GM21390 (cell line): ENCODE measurements around the gene APOBEC2.

Experiments
- ATAC-seq: cut with Tn5 transposase; IDR thresholded peaks from one replicate; pipeline ENCODE4 v1.9.1; 2021; ENCODE audit not compliant: unreplicated experiment

The APOBEC2 gene

DNA sequence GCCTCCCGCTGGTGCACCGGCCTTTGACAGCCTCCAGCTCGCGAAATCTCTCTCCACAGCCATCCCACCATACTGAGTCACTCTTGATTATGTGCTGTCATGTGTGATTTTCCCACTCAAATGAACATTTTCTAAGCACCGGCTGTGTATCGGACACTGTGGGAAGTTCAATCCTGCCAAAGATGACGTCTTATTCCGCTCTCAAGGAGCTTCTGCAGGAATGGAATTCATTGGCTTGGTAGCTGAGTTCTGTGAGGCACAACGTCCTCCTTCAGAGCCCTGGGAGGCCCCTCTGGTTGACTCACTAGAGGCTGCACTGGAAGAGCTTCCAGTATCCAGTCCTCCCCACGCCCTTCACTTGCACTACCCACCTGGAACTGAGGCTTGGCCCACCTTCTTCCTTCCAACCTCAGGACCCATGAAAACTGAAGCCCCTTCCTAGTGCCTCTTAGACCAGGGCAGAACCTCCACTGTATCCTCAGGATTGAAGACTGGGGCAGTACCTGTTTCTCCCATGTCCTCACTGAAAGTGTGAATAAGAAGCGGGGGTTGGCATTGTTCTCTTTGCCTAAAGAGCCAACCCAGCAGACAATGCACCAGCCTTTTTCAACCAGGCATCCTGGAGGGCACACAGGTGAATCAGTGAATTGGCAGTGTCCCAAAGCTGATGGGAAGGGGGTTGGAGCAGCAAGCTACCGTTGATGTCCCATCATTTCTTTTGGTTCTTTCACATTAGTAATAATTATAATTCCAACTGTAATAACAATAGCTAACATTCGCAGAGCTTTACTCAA is 15.7 kb upstream of the APOBEC2 start:
- no peak for ATAC-seq

DNA sequence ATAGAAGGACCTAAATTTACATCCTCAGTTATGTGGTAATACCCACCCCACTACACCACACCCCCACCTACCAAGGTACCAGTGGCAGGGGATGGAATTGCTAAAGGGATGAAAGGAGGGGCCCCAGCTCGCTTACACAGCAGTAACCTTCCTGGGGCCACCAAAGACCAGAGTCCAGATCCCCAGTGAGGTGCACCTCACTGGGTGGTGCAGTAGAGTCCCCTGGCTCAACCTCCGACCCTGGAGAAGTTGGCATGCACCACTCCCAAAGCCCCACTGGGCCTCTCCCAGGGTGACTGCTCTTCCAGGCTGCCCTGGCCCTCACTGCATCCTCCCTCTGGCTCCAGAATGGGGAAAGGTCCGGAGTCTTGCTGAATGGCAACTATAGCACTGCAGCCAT is 14.8 kb upstream of the APOBEC2 start:
- no peak for ATAC-seq

DNA sequence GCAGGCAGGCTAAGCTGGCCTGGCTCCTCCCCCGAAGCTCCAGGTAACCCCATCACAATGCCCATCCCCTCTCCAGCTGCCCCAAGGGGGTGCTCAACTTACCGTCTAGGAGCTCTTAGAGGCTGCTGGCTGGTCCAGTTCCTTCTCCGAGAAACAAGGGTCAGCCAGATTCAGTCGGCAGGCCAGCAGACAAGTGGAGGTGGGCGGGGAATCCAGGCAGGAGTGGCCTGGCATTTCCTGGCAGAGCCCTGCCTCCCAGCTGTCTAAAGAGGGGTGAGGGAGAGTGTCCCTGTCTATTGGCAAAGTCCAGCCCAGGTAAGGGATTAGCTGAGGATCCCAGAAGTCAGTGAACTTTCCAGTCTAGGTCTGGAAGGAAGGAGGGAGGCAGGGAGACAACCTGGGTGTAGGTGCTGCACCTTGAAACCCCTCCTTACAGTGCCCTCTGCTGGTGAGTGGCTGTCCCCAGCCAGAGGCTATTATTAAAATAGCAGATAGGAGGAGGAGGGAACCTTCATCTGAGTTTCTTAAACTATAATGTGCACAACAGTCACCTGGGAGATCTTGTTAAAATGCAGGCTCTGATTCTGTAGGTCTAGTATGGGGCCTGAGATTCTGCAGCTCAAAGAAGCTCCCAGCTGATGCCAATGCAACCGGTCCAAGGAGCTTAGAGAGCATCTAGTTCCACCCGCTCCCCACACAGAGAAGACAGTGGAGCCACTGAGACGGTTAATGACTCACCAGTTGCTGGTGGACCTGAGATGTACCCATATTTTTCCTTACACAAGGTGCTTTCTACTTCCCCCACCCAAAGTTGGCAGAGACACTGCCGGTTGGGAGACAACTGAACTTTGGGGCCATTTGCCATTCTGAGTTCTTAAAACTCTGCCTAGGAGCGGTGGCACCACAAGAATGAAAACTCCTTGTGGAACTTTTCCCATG is 13.7 kb upstream of the APOBEC2 start, which contains the start of gene UNC5CL:
Gene UNC5CL, minus strand, starts transcription at position 162 of the 939 bp plus-strand sequence. CDS start 4,147 bp downstream, outside the sequence.
- no peak for ATAC-seq

DNA sequence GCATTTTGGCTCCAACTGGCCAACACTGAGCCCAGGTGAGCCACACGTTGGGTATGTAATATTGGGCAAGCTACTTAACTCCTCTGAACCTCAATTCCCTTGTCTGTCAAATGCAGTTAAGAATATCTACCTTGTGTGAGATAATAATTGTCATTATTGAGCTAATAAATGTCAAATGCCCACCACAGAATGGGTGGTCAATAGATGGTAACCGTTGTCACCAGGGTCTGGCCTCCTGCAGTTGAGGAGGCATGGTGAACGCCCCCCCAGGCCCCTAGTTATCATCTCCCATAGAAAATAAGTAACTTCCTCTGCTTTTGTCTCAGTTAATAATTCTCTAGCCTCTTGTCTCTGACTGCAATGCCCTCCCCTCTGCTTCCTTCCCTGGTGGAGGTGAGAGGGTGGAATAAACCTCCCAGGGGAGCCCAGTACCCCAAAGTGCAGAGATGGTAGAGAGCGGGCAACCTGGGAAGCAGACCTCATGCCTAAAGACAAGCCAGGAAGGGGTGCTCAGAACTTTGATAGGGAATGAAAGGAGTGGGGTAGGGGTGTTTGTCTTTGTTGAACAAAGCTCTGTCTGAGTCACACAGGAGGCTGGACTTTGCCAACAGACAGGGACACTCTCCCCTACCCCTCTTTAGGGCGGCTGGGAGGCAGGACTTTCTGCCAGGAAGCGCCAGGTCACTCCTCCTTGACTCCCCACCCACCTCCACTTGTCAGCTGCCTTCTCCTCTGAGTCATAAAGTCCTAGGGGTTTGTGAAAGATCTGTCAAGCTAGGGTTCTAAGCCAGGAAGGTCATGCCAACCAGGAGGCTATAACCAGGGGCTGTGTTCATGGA is 12.7 kb upstream of the APOBEC2 start:
- no peak for ATAC-seq

DNA sequence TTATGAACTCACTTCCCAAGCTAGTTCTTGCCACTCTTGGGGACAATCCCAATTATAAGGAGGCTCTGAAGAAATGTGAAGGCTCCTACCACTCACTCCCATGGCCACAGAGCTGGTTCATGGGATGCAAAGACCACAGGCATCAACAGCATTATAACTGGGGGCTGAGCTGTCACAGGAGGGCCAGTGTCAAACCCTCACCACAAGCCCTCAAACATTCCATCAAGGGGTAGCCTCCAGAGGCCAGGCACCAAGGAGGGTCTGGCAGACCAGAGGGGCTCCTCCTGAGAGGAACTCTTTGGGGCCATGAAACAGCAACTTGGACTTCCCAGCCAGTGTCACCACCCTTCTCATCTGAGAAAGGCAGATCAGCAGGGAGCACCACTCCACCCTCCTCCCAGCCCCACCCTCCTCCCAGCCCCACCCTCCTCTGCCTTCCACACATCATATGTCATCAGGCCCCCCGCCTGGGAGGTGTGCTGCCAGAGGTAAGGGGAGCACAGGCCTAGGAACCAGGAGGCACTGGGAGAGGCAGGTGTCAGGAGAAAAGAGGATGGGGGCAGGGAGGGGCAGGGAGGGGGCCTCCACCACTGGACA is 12.0 kb upstream of the APOBEC2 start:
- ATAC-seq = no peak

DNA sequence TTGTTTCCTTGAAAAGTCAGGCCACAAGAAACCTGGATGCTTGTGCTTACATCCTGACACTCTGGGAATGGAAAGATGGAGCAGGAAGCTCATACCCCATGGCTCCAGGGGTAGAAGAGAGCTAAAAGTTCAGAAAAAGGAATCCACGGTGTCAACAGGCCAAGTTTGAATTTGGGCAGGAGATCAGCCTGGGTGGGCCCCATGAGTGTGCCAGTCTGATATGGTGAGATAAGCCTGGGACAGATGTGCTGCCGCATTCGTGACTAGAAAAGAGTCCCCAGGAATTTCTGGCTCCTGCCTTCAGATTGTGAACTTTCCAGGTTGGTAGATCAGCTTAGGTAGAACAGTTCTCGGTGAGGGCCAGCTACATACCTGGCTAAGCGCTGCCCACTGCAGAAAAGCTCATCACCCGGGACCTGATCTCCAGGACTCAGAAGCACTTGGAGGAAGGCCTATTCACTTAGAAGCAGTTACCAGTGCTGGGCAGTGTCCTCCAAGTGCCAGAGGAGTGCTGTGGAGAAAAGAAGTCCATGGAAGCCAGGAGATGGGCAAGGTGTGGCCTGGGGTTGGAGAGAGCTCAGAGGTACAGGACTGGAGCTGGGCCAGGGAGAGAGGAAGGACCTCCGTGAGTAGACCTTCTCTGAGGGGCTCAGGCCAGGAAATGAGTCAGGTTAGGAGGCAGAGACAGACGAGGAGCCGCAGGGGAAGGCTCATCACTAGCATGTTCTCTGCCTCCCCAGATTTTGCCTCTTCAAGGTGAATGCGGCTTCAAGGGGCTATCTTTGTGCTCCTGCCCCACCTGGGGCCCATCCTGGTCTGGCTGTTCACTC is 10.6 kb upstream of the APOBEC2 start, which contains the start of gene TSPO2:
Gene TSPO2, plus strand, starts transcription at position 242 of the 830 bp plus-strand sequence. Its CDS starts 519 bp downstream, at position 761.
- ATAC-seq = no peak

DNA sequence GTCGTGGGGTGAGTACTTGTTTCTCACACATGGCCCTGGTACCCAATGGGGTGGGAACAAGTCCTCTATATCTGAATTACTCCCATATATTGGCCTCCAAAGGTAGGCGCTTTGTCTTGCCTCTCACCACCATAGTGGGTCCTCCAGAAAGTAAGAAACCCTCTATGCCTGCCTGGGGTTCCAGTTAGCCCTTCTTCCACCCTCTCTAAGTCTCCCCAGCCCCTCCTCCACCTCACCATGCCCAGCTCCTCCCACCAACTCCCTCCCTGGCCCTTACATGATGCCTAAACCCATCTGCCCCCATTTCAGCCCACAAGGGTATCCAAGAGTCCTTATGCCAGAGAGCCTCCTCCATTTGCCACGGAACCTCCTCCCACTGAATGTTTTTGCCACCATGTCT is 9.9 kb upstream of the APOBEC2 start:
- ATAC-seq = no peak

DNA sequence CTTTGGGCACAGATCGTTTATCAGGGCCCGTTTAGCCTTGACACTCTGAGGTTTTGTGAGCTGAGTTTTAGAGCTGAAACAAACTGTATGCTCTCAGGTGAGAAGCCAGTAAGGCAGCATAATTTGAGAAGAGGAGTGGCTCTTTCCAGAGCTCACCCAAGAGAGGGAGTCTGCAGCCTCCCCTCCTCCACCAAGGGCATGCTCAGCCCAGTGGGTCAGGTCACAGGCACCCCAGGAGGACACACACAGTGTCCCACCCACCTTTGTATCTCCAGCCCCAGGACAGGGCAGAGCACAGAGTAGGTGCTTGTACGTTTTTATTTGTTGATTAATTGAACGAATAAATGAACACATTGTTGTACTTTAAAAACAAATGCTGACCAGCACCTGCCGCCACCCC is 7.3 kb upstream of the APOBEC2 start:
- ATAC-seq = no peak

DNA sequence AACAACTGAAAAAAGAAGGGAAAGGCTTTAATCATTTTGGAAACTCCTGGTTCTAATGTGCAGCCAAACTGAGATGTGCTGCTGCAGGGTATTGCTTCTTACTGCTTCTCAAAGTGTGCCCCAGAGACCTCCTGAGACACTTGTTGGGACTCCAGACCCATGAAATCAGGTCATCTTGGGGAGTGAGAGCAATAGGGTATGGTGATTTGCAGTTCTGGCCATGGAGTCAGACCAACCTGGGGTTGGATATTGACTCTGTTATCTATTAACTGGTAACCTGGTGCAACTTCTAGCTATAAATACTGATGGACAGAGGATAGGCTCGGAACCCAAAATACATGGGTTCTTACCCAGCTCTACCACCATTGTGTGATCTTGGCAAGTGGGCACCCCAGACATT is 6.9 kb upstream of the APOBEC2 start:
- ATAC-seq = no peak

DNA sequence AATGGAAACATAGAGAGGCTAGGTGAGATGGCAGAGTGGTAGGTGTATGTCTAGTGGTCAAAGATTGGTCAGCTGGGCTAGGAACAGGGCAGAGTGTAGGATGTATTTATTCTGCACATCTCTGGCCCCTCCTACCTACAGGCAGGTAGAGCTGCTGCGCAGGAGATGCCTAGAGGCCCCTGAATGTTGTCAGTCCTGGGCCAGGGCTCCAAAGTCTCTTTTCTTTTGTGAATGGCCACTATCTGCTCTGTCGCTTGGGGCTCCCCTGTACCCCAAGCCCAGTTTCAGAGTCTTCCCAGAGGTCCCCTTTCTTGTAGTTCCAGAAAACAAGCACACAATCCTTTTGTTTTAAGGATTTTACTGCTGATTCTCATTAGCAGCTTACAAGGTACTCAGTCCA is 5.7 kb upstream of the APOBEC2 start:
- no peak for ATAC-seq

DNA sequence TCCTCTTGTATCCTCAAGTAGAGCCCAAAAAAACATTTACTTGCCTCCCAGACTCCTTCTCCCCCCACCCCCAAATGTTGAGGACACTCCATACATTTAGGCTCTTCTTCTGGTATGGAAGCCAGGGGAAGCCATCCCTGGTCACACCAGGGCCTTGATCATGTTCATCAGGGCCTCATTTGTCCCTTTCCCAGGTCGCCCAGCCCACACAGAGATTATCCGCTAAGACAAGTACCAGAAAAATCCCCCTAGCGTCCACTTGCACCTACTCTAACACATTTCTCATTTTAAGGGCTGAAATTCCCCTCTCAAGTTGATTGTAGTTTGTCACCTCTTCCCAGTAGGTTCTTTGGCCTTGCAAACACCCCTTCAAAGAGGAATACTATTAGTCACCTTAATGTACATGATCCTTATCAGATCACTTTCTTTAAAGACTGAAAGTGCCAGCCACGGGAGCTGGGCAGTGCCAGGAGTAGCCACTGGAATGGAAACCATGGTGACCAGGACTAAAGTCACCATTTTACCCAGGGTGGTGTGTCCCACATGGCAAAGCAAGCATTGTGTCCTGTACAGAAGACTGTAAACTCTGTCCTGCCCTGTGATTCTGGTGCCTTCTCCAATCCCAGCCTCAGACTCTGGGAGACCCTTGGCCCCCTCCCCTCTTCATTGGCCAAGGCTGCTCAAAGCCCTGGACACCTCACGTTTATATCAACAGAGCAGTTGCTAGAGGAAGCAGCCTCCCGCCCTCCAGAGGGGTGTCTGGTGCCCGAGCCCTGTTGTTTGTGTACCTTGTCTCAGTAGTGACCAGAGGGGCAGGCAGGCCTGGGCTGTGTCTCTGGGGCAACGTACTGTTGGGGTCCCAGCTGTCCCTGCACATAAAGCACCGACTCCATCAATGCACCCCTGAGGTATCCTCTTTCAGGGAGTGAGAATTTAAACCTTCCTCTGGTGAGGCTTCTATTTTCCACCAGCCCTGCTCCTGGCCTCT is 5.0 kb upstream of the APOBEC2 start:
- ATAC-seq = no peak

DNA sequence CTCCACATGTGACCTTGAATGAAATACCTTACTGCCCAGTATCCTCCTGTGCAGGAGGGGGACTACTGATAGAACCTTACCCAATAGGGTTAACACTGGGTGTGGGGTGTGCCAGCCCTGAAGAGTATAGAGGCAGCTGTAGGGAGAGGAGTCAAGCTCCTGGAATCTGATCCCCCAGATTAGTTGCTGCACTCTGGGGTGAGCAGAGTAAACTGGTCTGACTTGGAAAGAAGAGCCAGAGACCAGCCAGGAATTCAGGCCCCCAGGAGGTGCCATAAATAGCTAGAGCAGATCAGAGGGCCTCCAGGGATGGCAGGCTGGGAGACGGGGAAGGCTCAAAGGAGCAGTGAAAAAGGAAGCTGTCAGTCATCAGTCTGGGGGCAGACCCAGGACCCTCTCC is 3.5 kb upstream of the APOBEC2 start:
- ATAC-seq = no peak

DNA sequence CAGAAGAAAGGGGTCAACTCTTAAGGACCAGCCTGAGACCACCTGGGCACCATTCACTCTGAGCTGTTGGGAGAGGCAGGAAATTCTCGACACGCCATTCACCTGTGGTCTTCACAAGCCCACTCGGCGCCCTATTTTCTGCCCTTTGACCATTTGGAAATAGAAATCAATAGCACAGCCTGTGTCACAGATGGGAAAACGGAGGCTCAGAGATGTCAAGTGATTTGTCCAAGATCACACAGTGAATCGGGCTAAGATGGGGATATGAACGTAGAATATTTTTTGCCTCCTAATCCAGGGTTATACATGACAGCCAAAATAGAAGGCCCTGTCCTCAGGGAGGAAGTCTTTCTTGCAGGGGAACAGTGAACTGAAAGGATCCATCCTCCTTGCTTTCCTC is 3.0 kb upstream of the APOBEC2 start:
- no peak for ATAC-seq

DNA sequence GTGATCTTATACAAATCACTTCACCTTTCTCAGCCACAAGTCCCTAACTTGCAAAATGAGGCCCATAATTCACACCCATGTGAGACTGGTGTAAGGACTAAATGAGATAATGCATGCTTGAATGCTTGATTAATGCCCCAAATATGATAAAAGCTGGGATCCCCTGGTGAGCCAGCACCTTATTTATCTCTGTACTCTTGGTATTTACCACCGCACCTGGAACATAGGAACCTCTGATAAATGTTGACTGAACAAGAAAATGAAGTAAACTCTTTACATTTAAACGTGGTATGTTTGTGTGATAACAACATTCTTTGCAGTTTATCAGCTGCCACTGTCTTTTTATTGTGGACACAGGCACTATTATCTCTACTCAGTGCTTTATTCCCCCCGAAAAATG is 2.5 kb upstream of the APOBEC2 start:
- ATAC-seq = no peak

DNA sequence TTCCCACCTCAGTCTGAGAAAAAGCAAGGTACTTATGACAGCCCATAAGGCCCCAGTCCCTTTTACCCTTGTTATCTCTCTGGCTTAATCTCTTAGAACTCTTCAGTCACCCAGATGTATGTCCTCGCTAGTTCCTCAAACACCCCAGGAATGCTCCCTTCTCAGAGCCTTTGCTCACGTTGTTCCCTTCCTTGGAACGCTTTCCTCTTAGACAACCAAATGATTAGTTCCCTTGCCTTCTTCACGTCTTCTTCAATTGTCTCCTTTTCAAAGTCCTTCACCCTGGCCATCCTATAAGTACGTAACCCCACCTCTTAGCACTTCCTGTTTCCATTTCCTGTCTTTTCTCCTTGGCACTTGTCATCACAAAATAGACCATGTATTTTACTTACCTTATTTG is 1.1 kb upstream of the APOBEC2 start:
- ATAC-seq = no peak

DNA sequence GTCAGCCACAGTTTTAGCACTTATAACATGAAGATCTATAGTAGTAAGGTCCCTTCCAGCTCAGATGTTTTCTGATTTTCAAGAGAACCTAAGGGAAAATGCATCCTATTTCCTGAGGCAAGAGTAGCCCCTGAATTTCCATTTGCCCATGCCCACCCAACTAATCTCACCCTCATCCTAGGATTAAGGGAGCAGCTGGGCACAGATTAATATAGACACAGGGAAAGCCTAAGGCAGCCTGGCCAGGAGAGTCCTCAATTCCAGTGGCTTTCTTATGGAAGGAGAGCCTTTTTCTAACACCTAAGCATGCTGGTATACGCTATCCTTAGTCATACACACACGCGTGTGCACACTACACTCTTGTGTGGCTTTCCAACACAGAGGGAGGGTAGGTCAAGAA is 1.5 kb downstream of the APOBEC2 start:
- no peak for ATAC-seq

DNA sequence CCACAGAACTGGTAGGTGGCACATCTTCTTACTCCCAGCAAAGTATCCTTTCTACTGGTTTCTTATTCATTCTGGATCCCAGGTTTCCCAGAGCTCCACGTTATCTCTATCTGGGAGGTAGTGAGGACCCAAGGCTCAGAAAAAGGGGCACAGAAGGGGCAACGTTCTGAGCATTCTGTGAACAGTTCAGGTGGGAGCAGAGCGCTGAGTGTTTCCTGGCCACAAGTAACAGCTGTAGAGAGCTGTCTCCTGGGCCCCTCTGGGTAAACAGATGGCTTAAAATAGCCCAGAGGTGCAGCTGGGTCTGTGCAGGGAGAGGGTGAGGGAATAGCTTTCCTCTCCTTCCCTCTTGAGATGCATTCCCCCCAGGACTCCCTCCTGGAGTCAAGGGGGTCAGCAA is 2.1 kb downstream of the APOBEC2 start:
- ATAC-seq = no peak

DNA sequence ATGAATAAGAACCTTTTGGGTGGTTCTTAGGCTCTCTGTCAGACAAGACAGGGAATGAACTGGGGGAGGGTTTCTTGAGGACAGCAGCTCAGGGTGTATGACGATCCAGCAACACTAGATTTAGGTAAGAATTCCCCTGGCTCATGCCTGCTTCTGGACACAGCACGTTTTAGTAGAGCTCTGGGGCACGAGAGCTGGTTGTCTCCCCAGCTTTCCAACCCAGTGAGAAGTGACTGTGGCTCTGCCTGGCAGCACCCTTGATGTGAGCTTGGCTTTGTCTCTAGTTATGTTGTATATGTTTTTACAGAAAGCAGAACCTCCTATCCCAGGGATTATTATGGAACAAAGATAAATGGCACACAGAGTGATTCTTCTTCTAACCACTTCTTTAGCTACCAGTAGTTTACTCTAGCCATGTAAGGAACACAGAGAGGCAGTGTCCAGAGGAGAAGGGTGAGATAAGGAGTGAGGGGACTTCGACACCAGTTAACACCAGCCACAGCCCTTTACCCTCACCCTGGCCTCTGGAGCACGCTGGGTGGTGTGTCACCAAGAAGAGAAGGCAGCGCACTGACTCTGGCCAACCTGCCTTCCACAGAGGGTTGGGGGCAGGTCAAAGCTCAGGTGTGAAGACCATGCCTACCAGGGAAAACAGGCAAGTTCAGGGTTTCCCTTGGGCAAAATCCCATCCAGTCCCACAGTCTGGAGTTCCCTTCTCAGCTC is 3.9 kb downstream of the APOBEC2 start:
- no peak for ATAC-seq
